HL-60 (cell line): Measurements from ENCODE around the gene OR4N5.

ENCODE experiments used
- CTCF ChIP-seq: IDR thresholded peaks from one replicate; pipeline ENCODE4 v1.5.1; 2011; ENCODE audit warnings: low read length, control low read depth, inconsistent platforms; ENCODE audit not compliant: insufficient read depth
- REST ChIP-seq: IDR thresholded peaks from 2 replicates; pipeline ENCODE4 v1.6.1; 2012; ENCODE audit warnings: low read depth; ENCODE audit not compliant: insufficient replicate concordance

GRCh38 chr14:20138520-20138919 is at the start of gene OR4N5:
- TF ChIP-seq CTCF (no peak), REST (no peak)
